ENCODE data around the gene SAMD13.
"Not testable (repeated sequence)": the region's sequence is repeated elsewhere in the genome, so short reads cannot be mapped to it uniquely, and the experiment has no call there.

Gene SAMD13

GRCh38 chr1:84286071-84286470, 15.4 kb upstream of the SAMD13 start:
- DNase-seq (ENCODE audit: low read depth), result no peak

- not testable (repeated sequence) for DNase-seq (ENCODE audit: low read depth)
These were observed 14.1 kb upstream of the SAMD13 start for GRCh38 chr1:84287389-84287788.

- no peak for DNase-seq (ENCODE audit: low read depth)
These were observed 12.2 kb upstream of the SAMD13 start for GRCh38 chr1:84289169-84289785.

GRCh38 chr1:84291882-84292655, 9.4 kb upstream of the SAMD13 start:
- no peak for DNase-seq (ENCODE audit: low read depth)

GRCh38 chr1:84293766-84294165, 7.7 kb upstream of the SAMD13 start:
- DNase-seq (ENCODE audit: low read depth), result no peak

GRCh38 chr1:84294751-84295150, 6.8 kb upstream of the SAMD13 start:
- DNase-seq (ENCODE audit: low read depth), result no peak

GRCh38 chr1:84297546-84298244, 3.8 kb upstream of the SAMD13 start:
- DNase-seq (ENCODE audit: low read depth), result no peak

- peak; percentile 20 for DNase-seq (ENCODE audit: low read depth)
These were observed 3.2 kb upstream of the SAMD13 start for GRCh38 chr1:84298328-84298683.

GRCh38 chr1:84298684-84299535, 2.6 kb upstream of the SAMD13 start:
- peak; percentile 4 for DNase-seq (ENCODE audit: low read depth)

- no peak for DNase-seq (ENCODE audit: low read depth)
These were observed 1.9 kb upstream of the SAMD13 start for GRCh38 chr1:84299536-84300170.

- DNase-seq (ENCODE audit: low read depth), result no peak
These were observed 1.0 kb upstream of the SAMD13 start for GRCh38 chr1:84300501-84300900.

GRCh38 chr1:84301785-84302385, 377 bp downstream of the SAMD13 start:
- DNase-seq (ENCODE audit: low read depth), result no peak

- no peak for DNase-seq (ENCODE audit: low read depth)
These were observed 1.9 kb downstream of the SAMD13 start for GRCh38 chr1:84303314-84303830.

GRCh38 chr1:84307398-84307797, 5.9 kb downstream of the SAMD13 start:
- DNase-seq (ENCODE audit: low read depth), result no peak

- DNase-seq (ENCODE audit: low read depth), result no peak
These were observed 9.8 kb downstream of the SAMD13 start for GRCh38 chr1:84311296-84311695.

GRCh38 chr1:84319662-84320061, 18.2 kb downstream of the SAMD13 start:
- DNase-seq (ENCODE audit: low read depth), result no peak

GRCh38 chr1:84327830-84328229, 26.3 kb downstream of the SAMD13 start:
- no peak for DNase-seq (ENCODE audit: low read depth)

GRCh38 chr1:84330125-84330984, 28.8 kb downstream of the SAMD13 start:
- no peak for DNase-seq (ENCODE audit: low read depth)

- no peak for DNase-seq (ENCODE audit: low read depth)
These were observed 38.0 kb downstream of the SAMD13 start for GRCh38 chr1:84339503-84339902.

- no peak for DNase-seq (ENCODE audit: low read depth)
These were observed 42.8 kb downstream of the SAMD13 start for GRCh38 chr1:84344286-84344685.
